Heart right ventricle (tissue), 16 donors: ENCODE results near the gene F2RL1. TPM values are rescaled to one million over a fixed set of nuclear protein-coding genes. Genes with fewer than 3 reads are reported as not detected.
"Not testable (repeated sequence)": the region's sequence is repeated elsewhere in the genome, so short reads cannot be mapped to it uniquely, and the experiment has no call there.

Experiments used
- ATAC-seq, 8 donors: fragments of 200-7000 bp; cut with Tn5 transposase; one replicate each; pipeline ENCODE4 v1.9.1; 2020; ENCODE audit warnings: mild to moderate bottlenecking in 8 of 8, moderate library complexity in 8 of 8, moderate number of reproducible peaks in 1 of 8
- DNase-seq, 2 donors: peaks; one replicate each; pipeline ENCODE4 v3.0.0-alpha.2; 2020
- H3K27ac ChIP-seq, 10 donors: fragments of 200-600 bp; sonication (generic) in 2 of 10; one replicate each; pipeline versions ENCODE4 v1.5.0 to v1.8.0; 2020 to 2022; ENCODE audit warnings: mild to moderate bottlenecking in 3 of 10
- H3K27me3 ChIP-seq, 7 donors: fragments of 200-600 bp; one replicate each; pipeline ENCODE4 v1.8.0; 2021 to 2022; ENCODE audit warnings: mild to moderate bottlenecking in 2 of 7
- H3K36me3 ChIP-seq, 9 donors: fragments of 200-600 bp; sonication (generic) in 1 of 9; one replicate each; pipeline versions ENCODE4 v1.5.0 to v1.8.0; 2020 to 2022; ENCODE audit warnings: mild to moderate bottlenecking in 2 of 9
- H3K4me1 ChIP-seq, 9 donors: fragments of 200-600 bp; sonication (generic) in 1 of 9; one replicate each; pipeline versions ENCODE4 v1.5.0 to v1.8.0; 2020 to 2022; ENCODE audit warnings: mild to moderate bottlenecking in 4 of 9
- H3K4me3 ChIP-seq, 10 donors: fragments of 200-600 bp; sonication (generic) in 2 of 10; one replicate each; pipeline versions ENCODE4 v1.5.0 to v1.8.0; 2020 to 2022; ENCODE audit warnings: mild to moderate bottlenecking in 7 of 10, moderate library complexity in 2 of 10
- H3K9me3 ChIP-seq, 11 donors: fragments of 200-600 bp in 10 of 11; sonication (generic) in 2 of 11; one replicate each; pipeline versions ENCODE4 v1.5.0 to v1.8.0; 2013 to 2022; ENCODE audit warnings: mild to moderate bottlenecking in 2 of 11, control low read depth in 1 of 11, moderate library complexity in 1 of 11
- WGBS, 2 donors: extraction: QIAGEN DNeasy Blood & Tissue Kit; methylation state at CpG; one replicate each; pipeline ENCODE4 v1.1.7; 2013; ENCODE audit warnings: inconsistent platforms in 1 of 2; 5-methylcytosine and 5-hydroxymethylcytosine counted together
- intact Hi-C, 10 donors: fragments of 100-400 bp; cut with DNase I; formaldehyde crosslinking; loops; one replicate each; pipeline versions ENCODE4 v1.11.1 to v1.14.2; 2022
- polyA plus RNA-seq, 2 donors: library from polyadenylated mRNA; stranded (reverse); fragments of 200-250 nt; gene quantifications; one replicate each; pipeline ENCODE4 v1.2.3, GENCODE V29; 2013
- total RNA-seq, 10 donors: library from RNA; stranded (reverse); fragmentation: NEBNext Ultra II Directional in 3 of 10; extraction: Animal tissue kit (Norgen Biotek cat#: 25700) in 3 of 10; gene quantifications; one replicate each; pipeline versions ENCODE4 v1.2.1 to v1.2.4, GENCODE V29; 2021 to 2023
- TF ChIP-seq, protein P1 (sequence below), 9 donors: fragments of 200-600 bp; sonication (generic) in 2 of 9; IDR thresholded peaks; one replicate each; pipeline versions ENCODE4 v1.5.0 to v1.8.0; 2021 to 2022; ENCODE audit warnings: antibody characterized with exemption in 9 of 9, mild to moderate bottlenecking in 5 of 9, moderate library complexity in 1 of 9
- donor health status: Arrhythmogenic right ventricular cardiomyopathy.
- donor health status: ischemic (EF 13 %, LVEDD 7.1; RV severe dilation, severe dysfunction).
- donor health status: healthy with polysubstance abuse.
- donor health status: DM: no; HTN: yes; CAD: no.
- donor health status: DM: no; HTN: no; CAD: no.
- donor health status: ischemic (EF 25% LVEDD 6.9; RV normal size, moderate dysfunction).
- donor health status: ischemic (EF 25% LVEDD 5.7; RV mildly dilated, moderate dysfunction).
- donor health status: healthy.
- donor health status: DM: yes; HTN: yes; CAD: no.
- donor health status: Ischemic cardiomyopathy.
- donor health status: ischemic (EF 35%, LVEDD 5.7; RV mildly dilated, moderate dysfunction).
- donor health status: nonischemic (EF 11% LVEDD 7.7; RV severe dilation, severe dysfunction).
- donor health status: DM: yes; HTN: yes; CAD: no.
- donor health status: PGD.
- donor health status: ischemic (EF 29% LVEDD 5.4; RV normal size, mild dysfunction).
- donor health status: nonischemic (EF 23%, LVEDD 6.1; RV moderate dilation, normal function).

Gene F2RL1
- total and polyA plus RNA-seq, 12 donors = 0.56 to 3.9 (median 0.91) TPM

- Histone ChIP-seq H3K27me3 (peaks cover 0 to 48% (median 34%) of the 10 kb centered on the region in 7 donors), H3K27ac (peak overlapping the region in 8 of 10 donors; percentile 45 to 89 (median 74)), H3K36me3 (no peaks in the 10 kb centered on the region), H3K9me3 (peaks cover 0 to 9% (median 0%) of the 10 kb centered on the region in 11 donors), H3K4me1 (peaks cover 0 to 23% (median 13%) of the 10 kb centered on the region in 9 donors), H3K4me3 (peak overlapping the region; percentile 40 to 76 (median 60))
- ATAC-seq = peak; percentile 14 to 38 (median 30)
- whole genome bisulfite sequencing, 2 donors = 28 to 42% methylated on average over 31 of the region's 31 CpGs
- peak in 1 of 2 donors; percentile 22 for DNase-seq
- intact Hi-C loops = no loop called here
- TF ChIP-seq, protein P1, sequence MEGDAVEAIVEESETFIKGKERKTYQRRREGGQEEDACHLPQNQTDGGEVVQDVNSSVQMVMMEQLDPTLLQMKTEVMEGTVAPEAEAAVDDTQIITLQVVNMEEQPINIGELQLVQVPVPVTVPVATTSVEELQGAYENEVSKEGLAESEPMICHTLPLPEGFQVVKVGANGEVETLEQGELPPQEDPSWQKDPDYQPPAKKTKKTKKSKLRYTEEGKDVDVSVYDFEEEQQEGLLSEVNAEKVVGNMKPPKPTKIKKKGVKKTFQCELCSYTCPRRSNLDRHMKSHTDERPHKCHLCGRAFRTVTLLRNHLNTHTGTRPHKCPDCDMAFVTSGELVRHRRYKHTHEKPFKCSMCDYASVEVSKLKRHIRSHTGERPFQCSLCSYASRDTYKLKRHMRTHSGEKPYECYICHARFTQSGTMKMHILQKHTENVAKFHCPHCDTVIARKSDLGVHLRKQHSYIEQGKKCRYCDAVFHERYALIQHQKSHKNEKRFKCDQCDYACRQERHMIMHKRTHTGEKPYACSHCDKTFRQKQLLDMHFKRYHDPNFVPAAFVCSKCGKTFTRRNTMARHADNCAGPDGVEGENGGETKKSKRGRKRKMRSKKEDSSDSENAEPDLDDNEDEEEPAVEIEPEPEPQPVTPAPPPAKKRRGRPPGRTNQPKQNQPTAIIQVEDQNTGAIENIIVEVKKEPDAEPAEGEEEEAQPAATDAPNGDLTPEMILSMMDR (IDR thresholded peaks at IDR 0.05) = no peak
Observed at GRCh38 chr5:76819851-76820525, 1.2 kb downstream of the F2RL1 start.

DNA sequence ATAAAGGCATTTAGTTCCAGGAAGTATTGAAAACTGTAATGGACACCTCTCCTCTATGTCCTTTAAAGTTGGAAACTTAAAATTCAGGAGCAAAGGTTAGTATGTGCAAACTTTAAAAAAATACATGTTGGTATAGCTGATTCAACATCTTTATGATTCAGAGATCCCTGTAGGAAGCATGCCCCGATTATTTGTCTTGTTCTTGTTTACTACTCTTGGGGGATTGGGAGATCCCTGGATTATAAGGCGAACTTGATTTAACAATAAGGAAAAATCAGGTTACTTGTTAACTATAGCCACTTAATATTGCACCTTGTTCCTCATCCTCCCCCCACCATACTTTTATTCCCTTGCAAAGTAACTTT lies 1.7 kb downstream of the F2RL1 start:
- H3K27ac ChIP-seq = peak overlapping the region in 5 of 10 donors; percentile 64 to 89 (median 81)

GRCh38 chr5:76821136-76821535 lies 2.3 kb downstream of the F2RL1 start:
- peaks cover 0 to 48% (median 34%) of the 10 kb centered on the region in 7 donors for H3K27me3 ChIP-seq
- WGBS, 2 donors = 73 to 80% methylated on average over 4 of the region's 4 CpGs
- H3K4me1 ChIP-seq = peaks cover 0 to 23% (median 13%) of the 10 kb centered on the region in 9 donors
- H3K4me3 ChIP-seq = peak overlapping the region in 2 of 10 donors; percentile 71
- H3K9me3 ChIP-seq = peaks cover 0 to 12% (median 0%) of the 10 kb centered on the region in 11 donors
- DNase-seq = no peak
- H3K27ac ChIP-seq = peak overlapping the region in 3 of 10 donors; percentile 81 to 89 (median 82)
- no peak for ATAC-seq
- TF ChIP-seq, protein P1 (IDR thresholded peaks at IDR 0.05) = no peak
- H3K36me3 ChIP-seq = no peaks in the 10 kb centered on the region
- intact Hi-C loops = no loop called here

More for the DNA sequence above, 1.7 kb downstream of the F2RL1 start:
- peak overlapping the region in 5 of 10 donors; percentile 58 to 76 (median 71) for H3K4me3 ChIP-seq
- TF ChIP-seq, protein P1 (IDR thresholded peaks at IDR 0.05) = no peak
- peaks cover 0 to 48% (median 34%) of the 10 kb centered on the region in 7 donors for H3K27me3 ChIP-seq
- no peaks in the 10 kb centered on the region for H3K36me3 ChIP-seq
- intact Hi-C loops = no loop called here
- peaks cover 0 to 12% (median 0%) of the 10 kb centered on the region in 11 donors for H3K9me3 ChIP-seq
- ATAC-seq (no peak), DNase-seq (no peak)
- H3K4me1 ChIP-seq = peaks cover 0 to 23% (median 13%) of the 10 kb centered on the region in 9 donors
- WGBS, 2 donors = 72% methylated on average over 2 of the region's 2 CpGs

DNA sequence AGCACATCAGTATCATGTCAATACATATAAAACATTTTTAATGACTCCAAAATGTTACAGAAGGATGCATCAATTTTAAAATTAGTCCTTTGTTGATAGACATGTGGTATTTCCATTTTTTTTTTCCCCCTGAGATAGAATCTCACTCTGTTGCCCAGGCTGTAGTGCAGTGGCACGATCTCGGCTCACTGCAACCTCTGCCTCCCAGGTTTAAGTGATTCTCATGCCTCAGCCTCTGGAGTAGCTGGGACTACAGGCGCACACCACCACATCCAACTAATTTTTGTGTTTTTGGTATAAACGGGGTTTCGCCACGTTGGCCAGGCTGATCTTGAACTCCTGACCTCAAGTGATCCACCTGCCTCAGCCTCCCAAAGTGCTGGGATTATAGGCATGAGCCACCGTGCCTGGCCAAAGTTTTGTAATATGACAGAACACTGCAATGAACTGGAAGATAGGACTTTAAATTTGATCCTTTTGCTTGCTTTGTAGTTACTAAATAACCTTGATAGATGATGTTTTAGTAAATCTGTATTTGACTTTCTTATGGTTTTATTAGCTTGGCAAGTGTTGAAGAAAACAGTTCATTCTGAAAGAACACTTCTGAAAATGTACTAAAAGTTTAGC lies 3.4 kb downstream of the F2RL1 start:
- peaks cover 0 to 23% (median 13%) of the 10 kb centered on the region in 9 donors for H3K4me1 ChIP-seq
- peaks cover 0 to 12% (median 0%) of the 10 kb centered on the region in 11 donors for H3K9me3 ChIP-seq
- H3K36me3 ChIP-seq, ATAC-seq, H3K4me3 ChIP-seq, DNase-seq, H3K27ac ChIP-seq, intact Hi-C loops: not testable (repeated sequence)
- peaks cover 0 to 41% (median 33%) of the 10 kb centered on the region in 7 donors for H3K27me3 ChIP-seq
- 86 to 87% methylated on average over 7 of the region's 7 CpGs for WGBS, 2 donors

DNA sequence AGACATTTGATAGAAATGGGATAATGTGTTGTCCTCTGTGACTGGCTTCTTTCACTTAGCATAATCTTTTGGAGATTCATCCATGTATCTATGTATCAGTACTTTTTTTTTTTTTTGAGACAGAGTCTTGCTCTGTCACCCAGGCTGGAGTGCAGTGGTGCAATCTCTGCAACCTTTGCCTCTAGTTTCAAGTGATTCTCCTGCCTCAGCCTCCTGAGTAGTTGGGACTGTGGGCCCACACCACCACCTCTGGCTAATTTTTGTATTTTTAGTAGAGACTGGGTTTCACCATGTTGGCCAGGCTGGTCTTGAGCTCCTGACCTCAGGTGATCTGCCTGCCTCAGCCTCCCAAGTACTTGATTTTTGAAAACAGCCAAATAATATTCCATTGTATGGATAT lies 7.6 kb downstream of the F2RL1 start:
- H3K9me3 ChIP-seq = peaks cover 0 to 12% (median 0%) of the 10 kb centered on the region in 11 donors
- H3K36me3 ChIP-seq, DNase-seq, ATAC-seq, H3K27me3 ChIP-seq, H3K4me1 ChIP-seq, H3K4me3 ChIP-seq, intact Hi-C loops, H3K27ac ChIP-seq: not testable (repeated sequence)
